BJ (cell line): ENCODE results near the gene MGAT4C. TPM values are rescaled to one million over a fixed set of nuclear protein-coding genes. Genes with fewer than 3 reads are reported as not detected.

Experiments used
- CTCF ChIA-PET: fragments of 350-600 bp; formaldehyde crosslinking; extraction: SDS; loops from one replicate; lab custom pipeline; 2021; ENCODE audit warnings: antibody characterized with exemption, inconsistent platforms; lab: Yijun Ruan, JAX
- POLR2A ChIA-PET: fragments of 300-600 bp; sonication (Branson Sonifier 250); formaldehyde crosslinking; extraction: SDS; loops from one replicate; lab custom pipeline; 2021; ENCODE audit warnings: antibody characterized with exemption; lab: Charles Lee
- DNase-seq: peaks from one replicate; pipeline ENCODE4 v3.0.0-alpha.2; 2011; ENCODE audit warnings: low read depth
- H3K27me3 ChIP-seq: 2 replicates; pipeline ENCODE4 v1.6.0; 2011; ENCODE audit warnings: low read length; ENCODE audit not compliant: control insufficient read depth, insufficient read depth
- H3K36me3 ChIP-seq: 2 replicates; pipeline ENCODE4 v1.5.1; 2011; ENCODE audit warnings: low read length; ENCODE audit not compliant: control insufficient read depth, insufficient read depth
- H3K4me3 ChIP-seq: 2 replicates; pipeline ENCODE4 v1.5.1; 2011; ENCODE audit warnings: low read depth, mild to moderate bottlenecking, control low read depth, low read length
- CTCF ChIP-seq: IDR thresholded peaks from 2 replicates; pipeline ENCODE4 v1.5.1; 2011; ENCODE audit warnings: low read depth, mild to moderate bottlenecking, control low read depth, inconsistent platforms, low read length, moderate library complexity; ENCODE audit not compliant: insufficient read depth
- polyA plus RNA-seq: library from polyadenylated mRNA; depleted of rRNA; stranded (reverse); fragments of >200 nt; gene quantifications from 2 replicates; pipeline ENCODE4 v1.2.3, GENCODE V29; 2011

The MGAT4C gene
- polyA plus RNA-seq, 1 experiment: not detected

- no peak for DNase-seq
- H3K27me3 ChIP-seq: no peaks in the 10 kb centered on the region
- H3K36me3 ChIP-seq: no peaks in the 10 kb centered on the region
- ChIA-PET CTCF (no interaction called here), POLR2A (no interaction called here)
- no peak for TF ChIP-seq CTCF
- H3K4me3 ChIP-seq: no peak overlapping the region
Measured at GRCh38 chr12:86050010-86050409, 206.2 kb downstream of the MGAT4C start.

- POLR2A ChIA-PET: no interaction called here
- DNase-seq: no peak
- Histone ChIP-seq H3K27me3 (no peaks in the 10 kb centered on the region), H3K36me3 (no peaks in the 10 kb centered on the region), H3K4me3 (no peak overlapping the region)
- CTCF ChIA-PET: interaction anchor here (0.7 kb wide), 1 partner anchor 9 kb away, joined by 3 read pairs; no protein-coding TSS in a partner anchor
- no peak for TF ChIP-seq CTCF
Measured at GRCh38 chr12:86044396-86044795, 211.8 kb downstream of the MGAT4C start.

- H3K27me3 ChIP-seq: no peaks in the 10 kb centered on the region
- H3K4me3 ChIP-seq: no peak overlapping the region
- ChIA-PET CTCF (no interaction called here), POLR2A (no interaction called here)
- H3K36me3 ChIP-seq: no peaks in the 10 kb centered on the region
- no peak for TF ChIP-seq CTCF
- no peak for DNase-seq
Measured at GRCh38 chr12:86042062-86042461, 214.1 kb downstream of the MGAT4C start.

- H3K27me3 ChIP-seq: no peaks in the 10 kb centered on the region
- TF ChIP-seq CTCF: no peak
- no peak for DNase-seq
- no peaks in the 10 kb centered on the region for H3K36me3 ChIP-seq
- POLR2A ChIA-PET: no interaction called here
- CTCF ChIA-PET: no interaction called here
- no peak overlapping the region for H3K4me3 ChIP-seq
Measured at GRCh38 chr12:86018361-86018760, 237.8 kb downstream of the MGAT4C start.

GRCh38 chr12:86015026-86015425 lies 241.2 kb downstream of the MGAT4C start:
- Histone ChIP-seq H3K4me3 (no peak overlapping the region), H3K27me3 (no peaks in the 10 kb centered on the region), H3K36me3 (no peaks in the 10 kb centered on the region)
- TF ChIP-seq CTCF: no peak
- ChIA-PET CTCF (no interaction called here), POLR2A (no interaction called here)
- DNase-seq: no peak
